Panc1 (cell line): ENCODE measurements around the gene LMNTD2. TPM values are rescaled to one million over a fixed set of nuclear protein-coding genes. Genes with fewer than 3 reads are reported as not detected.

Source experiments
- ATAC-seq: fragments of 200-7000 bp; cut with Tn5 transposase; 2 replicates; pipeline ENCODE4 v1.9.1; 2020; ENCODE audit warnings: mild to moderate bottlenecking, moderate library complexity
- BruUV-seq: library from RNA; stranded (reverse); fragments of 400-500 nt; replicated peaks from 2 replicates; lab custom pipeline; 2021; lab: Mats Ljungman, UMichigan
- CTCF ChIA-PET: fragments of 300-600 bp; sonication (Branson Sonifier 250); formaldehyde crosslinking; loops from one replicate; lab custom pipeline; 2022; ENCODE audit warnings: antibody characterized with exemption; lab: Charles Lee
- POLR2A ChIA-PET: fragments of 300-600 bp; sonication (Branson Sonifier 250); formaldehyde crosslinking; loops from one replicate; lab custom pipeline; 2022; ENCODE audit warnings: antibody characterized with exemption; lab: Charles Lee
- DNase-seq: peaks from one replicate; pipeline ENCODE4 v3.0.0-alpha.2; 2010; ENCODE audit warnings: low read depth, low spot score
- H3K27ac ChIP-seq: 2 replicates; pipeline ENCODE4 v1.5.1; 2011; ENCODE audit warnings: mild to moderate bottlenecking, low read length, inconsistent platforms
- H3K27me3 ChIP-seq: fragments of 200-500 bp; sonication (Bioruptor generic); 2 replicates; pipeline ENCODE4 v1.6.0; 2014; ENCODE audit warnings: low read length, inconsistent platforms; ENCODE audit not compliant: control insufficient read depth, insufficient read depth
- H3K36me3 ChIP-seq: fragments of 200-500 bp; sonication (Bioruptor generic); 2 replicates; pipeline ENCODE4 v1.5.1; 2014; ENCODE audit warnings: inconsistent platforms, mild to moderate bottlenecking, low read length, moderate library complexity; ENCODE audit not compliant: control insufficient read depth, insufficient read depth
- H3K4me1 ChIP-seq: 2 replicates; pipeline ENCODE4 v1.5.1; 2011; ENCODE audit warnings: inconsistent platforms, mild to moderate bottlenecking, low read length, moderate library complexity; ENCODE audit not compliant: control insufficient read depth, insufficient read depth
- H3K4me3 ChIP-seq, 2 experiments: 2 replicates each; pipeline ENCODE4 v1.5.1; 2011 to 2012; ENCODE audit warnings: low read depth in 2 of 2, low read length in 2 of 2, mild to moderate bottlenecking in 2 of 2, inconsistent platforms in 1 of 2, moderate library complexity in 1 of 2
- H3K9me3 ChIP-seq: fragments of 200-500 bp; sonication (Bioruptor generic); 2 replicates; pipeline ENCODE4 v1.5.1; 2014; ENCODE audit warnings: low read depth, mild to moderate bottlenecking, inconsistent platforms, low read length, moderate library complexity; ENCODE audit not compliant: control insufficient read depth, insufficient read depth
- POLR2AphosphoS5 ChIP-seq: IDR thresholded peaks from 2 replicates; pipeline ENCODE4 v1.6.1; 2012; ENCODE audit warnings: mild to moderate bottlenecking, low read depth, low read length, moderate library complexity
- SIN3A ChIP-seq: IDR thresholded peaks from 2 replicates; pipeline ENCODE4 v1.6.1; 2012; ENCODE audit warnings: low read depth, mild to moderate bottlenecking, low read length, moderate library complexity, borderline replicate concordance; ENCODE audit not compliant: insufficient read depth
- TCF7L2 ChIP-seq: IDR thresholded peaks from 2 replicates; pipeline ENCODE4 v1.6.1; 2011; ENCODE audit warnings: mild to moderate bottlenecking, low read depth, low read length, inconsistent platforms
- in situ Hi-C: cut with HindIII; loops from 2 replicates; pipeline ENCODE4 v1.10.0; 2016; ENCODE audit warnings: low sequenced_read_pairs, low pct_unique_long_range_greater_than_20kb
- intact Hi-C: fragments of 100-400 bp; cut with micrococcal nuclease; formaldehyde crosslinking; loops from one replicate; pipeline ENCODE4 v1.10.0; 2022; ENCODE audit not compliant: unreplicated experiment
- total RNA-seq: library from RNA; stranded (reverse); gene quantifications from one replicate; pipeline ENCODE4 v1.2.1, GENCODE V29; 2021; ENCODE audit not compliant: unreplicated experiment
- TF ChIP-seq, protein P1 (sequence below): fragments of 450-650 bp; IDR thresholded peaks from 2 replicates; pipeline ENCODE4 v1.5.1; 2017; ENCODE audit warnings: mild to moderate bottlenecking
- TF ChIP-seq, protein P2 (sequence below), 2 experiments: IDR thresholded peaks; 2 replicates each; pipeline ENCODE4 v1.6.1; 2011 to 2012; ENCODE audit warnings: low read depth in 2 of 2, control low read depth in 1 of 2, low read length in 1 of 2, mild to moderate bottlenecking in 1 of 2, moderate library complexity in 1 of 2; ENCODE audit not compliant: insufficient read depth in 1 of 2

The LMNTD2 gene
- total RNA-seq, 1 experiment from 2014 or later: 21.8 TPM

DNA sequence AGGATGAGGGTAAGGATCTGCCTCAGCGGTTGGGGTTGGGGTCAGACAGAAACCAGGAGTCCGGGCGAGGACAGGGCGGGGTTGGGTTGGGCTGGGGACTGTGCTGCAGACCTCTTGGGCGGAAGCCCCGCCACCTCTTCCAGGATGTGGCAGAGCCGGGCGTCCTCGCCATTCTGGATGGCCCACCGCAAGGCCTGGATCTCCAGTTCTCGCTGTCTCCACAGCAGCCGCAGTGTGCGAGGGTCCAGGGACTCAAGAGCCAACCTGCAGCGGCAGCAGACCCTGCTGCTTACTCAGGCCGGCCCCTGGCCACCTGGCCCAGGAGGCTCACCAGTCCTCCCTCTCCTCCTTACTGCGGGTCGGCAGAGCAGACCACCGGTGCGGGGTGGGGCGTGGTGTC, 2.0 kb downstream of the LMNTD2 start:
- TF ChIP-seq, protein P1, sequence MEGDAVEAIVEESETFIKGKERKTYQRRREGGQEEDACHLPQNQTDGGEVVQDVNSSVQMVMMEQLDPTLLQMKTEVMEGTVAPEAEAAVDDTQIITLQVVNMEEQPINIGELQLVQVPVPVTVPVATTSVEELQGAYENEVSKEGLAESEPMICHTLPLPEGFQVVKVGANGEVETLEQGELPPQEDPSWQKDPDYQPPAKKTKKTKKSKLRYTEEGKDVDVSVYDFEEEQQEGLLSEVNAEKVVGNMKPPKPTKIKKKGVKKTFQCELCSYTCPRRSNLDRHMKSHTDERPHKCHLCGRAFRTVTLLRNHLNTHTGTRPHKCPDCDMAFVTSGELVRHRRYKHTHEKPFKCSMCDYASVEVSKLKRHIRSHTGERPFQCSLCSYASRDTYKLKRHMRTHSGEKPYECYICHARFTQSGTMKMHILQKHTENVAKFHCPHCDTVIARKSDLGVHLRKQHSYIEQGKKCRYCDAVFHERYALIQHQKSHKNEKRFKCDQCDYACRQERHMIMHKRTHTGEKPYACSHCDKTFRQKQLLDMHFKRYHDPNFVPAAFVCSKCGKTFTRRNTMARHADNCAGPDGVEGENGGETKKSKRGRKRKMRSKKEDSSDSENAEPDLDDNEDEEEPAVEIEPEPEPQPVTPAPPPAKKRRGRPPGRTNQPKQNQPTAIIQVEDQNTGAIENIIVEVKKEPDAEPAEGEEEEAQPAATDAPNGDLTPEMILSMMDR: no peak
- no peak for TF ChIP-seq TCF7L2
- DNase-seq (no peak), ATAC-seq (no peak)
- Histone ChIP-seq H3K27me3 (no peaks in the 10 kb centered on the region), H3K27ac (no peak overlapping the region), H3K36me3 (no peaks in the 10 kb centered on the region), H3K9me3 (no peaks in the 10 kb centered on the region), H3K4me3 (no peak overlapping the region), H3K4me1 (peaks cover 36% of the 10 kb centered on the region)
- intact Hi-C loops: loop anchor here (10.0 kb wide), 1 partner anchor 166 kb away; no protein-coding TSS in a partner anchor
- ChIA-PET POLR2A (no interaction called here), CTCF (no interaction called here)
- BruUV-seq: no TSS peak
- in situ Hi-C loops: no loop called here

DNA sequence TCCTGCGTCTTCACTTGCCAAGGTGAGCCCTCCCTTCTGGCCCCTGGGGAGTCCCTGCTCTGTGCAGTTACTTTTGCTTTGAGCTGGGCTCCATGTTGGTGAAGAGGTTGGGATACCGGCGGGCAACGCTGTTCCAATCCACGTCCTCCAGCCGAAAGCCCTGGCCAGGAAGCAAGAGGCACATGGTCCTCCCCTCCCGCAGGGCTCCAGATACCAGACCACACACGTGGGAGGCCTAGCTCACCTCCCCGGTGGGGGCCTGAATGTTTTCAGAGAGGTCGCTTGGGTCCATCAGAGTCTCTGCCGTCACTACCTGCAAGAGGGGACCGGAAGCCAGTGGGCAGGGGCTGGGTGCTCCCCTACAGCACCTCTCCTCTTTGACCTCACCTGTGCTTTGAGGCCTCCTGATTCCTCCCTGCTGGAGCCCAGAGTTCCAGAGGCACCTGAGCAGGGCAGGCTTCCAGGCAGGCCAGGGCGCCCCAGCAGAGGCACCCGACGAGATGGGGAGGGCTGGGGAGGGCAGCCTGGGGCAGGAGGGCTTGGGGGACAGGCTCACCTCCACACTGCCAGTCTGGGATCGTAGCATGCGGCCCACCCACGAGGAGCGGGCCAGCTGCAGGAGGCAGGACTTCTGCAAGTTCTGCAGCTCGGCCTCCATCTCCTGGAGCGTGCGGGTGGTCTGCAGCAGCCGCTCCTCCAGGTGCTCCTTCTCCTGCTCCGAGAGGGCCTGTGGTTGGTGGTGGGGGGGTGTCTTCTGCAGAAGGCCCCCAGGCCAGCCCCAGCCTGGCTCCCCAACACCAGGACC, 3.0 kb downstream of the LMNTD2 start:
- BruUV-seq: TSS peak; percentile 16
- TF ChIP-seq, protein P1: no peak
- TF ChIP-seq POLR2AphosphoS5 (no peak), TCF7L2 (no peak), SIN3A (no peak)
- TF ChIP-seq, protein P2, sequence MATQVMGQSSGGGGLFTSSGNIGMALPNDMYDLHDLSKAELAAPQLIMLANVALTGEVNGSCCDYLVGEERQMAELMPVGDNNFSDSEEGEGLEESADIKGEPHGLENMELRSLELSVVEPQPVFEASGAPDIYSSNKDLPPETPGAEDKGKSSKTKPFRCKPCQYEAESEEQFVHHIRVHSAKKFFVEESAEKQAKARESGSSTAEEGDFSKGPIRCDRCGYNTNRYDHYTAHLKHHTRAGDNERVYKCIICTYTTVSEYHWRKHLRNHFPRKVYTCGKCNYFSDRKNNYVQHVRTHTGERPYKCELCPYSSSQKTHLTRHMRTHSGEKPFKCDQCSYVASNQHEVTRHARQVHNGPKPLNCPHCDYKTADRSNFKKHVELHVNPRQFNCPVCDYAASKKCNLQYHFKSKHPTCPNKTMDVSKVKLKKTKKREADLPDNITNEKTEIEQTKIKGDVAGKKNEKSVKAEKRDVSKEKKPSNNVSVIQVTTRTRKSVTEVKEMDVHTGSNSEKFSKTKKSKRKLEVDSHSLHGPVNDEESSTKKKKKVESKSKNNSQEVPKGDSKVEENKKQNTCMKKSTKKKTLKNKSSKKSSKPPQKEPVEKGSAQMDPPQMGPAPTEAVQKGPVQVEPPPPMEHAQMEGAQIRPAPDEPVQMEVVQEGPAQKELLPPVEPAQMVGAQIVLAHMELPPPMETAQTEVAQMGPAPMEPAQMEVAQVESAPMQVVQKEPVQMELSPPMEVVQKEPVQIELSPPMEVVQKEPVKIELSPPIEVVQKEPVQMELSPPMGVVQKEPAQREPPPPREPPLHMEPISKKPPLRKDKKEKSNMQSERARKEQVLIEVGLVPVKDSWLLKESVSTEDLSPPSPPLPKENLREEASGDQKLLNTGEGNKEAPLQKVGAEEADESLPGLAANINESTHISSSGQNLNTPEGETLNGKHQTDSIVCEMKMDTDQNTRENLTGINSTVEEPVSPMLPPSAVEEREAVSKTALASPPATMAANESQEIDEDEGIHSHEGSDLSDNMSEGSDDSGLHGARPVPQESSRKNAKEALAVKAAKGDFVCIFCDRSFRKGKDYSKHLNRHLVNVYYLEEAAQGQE (IDR thresholded peaks at IDR 0.05; ENCODE audit: insufficient read depth in 1 of 2, low read depth in 2 of 2, low read length in 1 of 2): no peak
- ChIA-PET POLR2A (no interaction called here), CTCF (no interaction called here)
- Histone ChIP-seq H3K27me3 (no peaks in the 10 kb centered on the region), H3K4me3 (no peak overlapping the region), H3K9me3 (no peaks in the 10 kb centered on the region), H3K4me1 (peaks cover 40% of the 10 kb centered on the region), H3K36me3 (no peaks in the 10 kb centered on the region), H3K27ac (no peak overlapping the region)
- no peak for ATAC-seq
- DNase-seq: no peak
- in situ Hi-C loops (no loop called here), intact Hi-C loops (loop anchor here (10.0 kb wide), 1 partner anchor 167 kb away; no protein-coding TSS in a partner anchor)
